Suprapubic skin (tissue), 3 donors: Measurements from ENCODE around the gene MAVS.

Experiments
- POLR2A ChIP-seq, 2 donors: fragments of 450-650 bp; IDR thresholded peaks; one replicate each; pipeline ENCODE4 v1.6.1; 2017; ENCODE audit warnings: antibody characterized with exemption in 2 of 2, mild to moderate bottlenecking in 2 of 2, moderate library complexity in 2 of 2
- TF ChIP-seq, protein P1 (sequence below), 2 donors: fragments of 200-600 bp in 1 of 2; fragments of 450-650 bp in 1 of 2; sonication (generic) in 1 of 2; IDR thresholded peaks; one replicate each; pipeline ENCODE4 v1.5.1; 2016 to 2019; ENCODE audit warnings: antibody characterized with exemption in 2 of 2, mild to moderate bottlenecking in 1 of 2, moderate library complexity in 1 of 2

DNA sequence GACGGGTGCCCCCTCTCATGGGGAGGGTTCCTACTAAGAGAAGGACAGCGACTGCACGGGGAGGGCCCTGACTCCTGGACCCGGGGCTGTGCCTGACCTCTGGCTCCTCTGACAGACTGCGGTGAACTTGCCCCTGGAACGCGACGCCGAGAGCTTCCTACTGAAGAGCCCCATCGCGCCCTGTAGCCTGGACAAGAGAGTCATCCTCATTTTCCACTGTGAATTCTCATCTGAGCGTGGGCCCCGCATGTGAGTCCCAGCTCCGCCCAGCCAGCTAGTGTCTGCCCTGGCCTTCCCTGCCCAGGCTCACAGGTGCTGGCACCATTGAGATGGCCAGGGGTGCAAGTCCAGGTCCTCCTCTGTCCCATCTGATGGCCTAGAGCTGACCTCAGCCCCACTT is 43.3 kb upstream of the MAVS start:
- TF ChIP-seq, protein P1, sequence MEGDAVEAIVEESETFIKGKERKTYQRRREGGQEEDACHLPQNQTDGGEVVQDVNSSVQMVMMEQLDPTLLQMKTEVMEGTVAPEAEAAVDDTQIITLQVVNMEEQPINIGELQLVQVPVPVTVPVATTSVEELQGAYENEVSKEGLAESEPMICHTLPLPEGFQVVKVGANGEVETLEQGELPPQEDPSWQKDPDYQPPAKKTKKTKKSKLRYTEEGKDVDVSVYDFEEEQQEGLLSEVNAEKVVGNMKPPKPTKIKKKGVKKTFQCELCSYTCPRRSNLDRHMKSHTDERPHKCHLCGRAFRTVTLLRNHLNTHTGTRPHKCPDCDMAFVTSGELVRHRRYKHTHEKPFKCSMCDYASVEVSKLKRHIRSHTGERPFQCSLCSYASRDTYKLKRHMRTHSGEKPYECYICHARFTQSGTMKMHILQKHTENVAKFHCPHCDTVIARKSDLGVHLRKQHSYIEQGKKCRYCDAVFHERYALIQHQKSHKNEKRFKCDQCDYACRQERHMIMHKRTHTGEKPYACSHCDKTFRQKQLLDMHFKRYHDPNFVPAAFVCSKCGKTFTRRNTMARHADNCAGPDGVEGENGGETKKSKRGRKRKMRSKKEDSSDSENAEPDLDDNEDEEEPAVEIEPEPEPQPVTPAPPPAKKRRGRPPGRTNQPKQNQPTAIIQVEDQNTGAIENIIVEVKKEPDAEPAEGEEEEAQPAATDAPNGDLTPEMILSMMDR (IDR thresholded peaks at IDR 0.05): no peak
- TF ChIP-seq POLR2A (IDR thresholded peaks at IDR 0.05): no peak
